ENCODE data around the gene NUP155.
A peak's percentile ranks its signal among the peaks of the same experiment; 100 is the strongest.
"Not testable (repeated sequence)": the region's sequence is repeated elsewhere in the genome, so short reads cannot be mapped to it uniquely, and the experiment has no call there.

NUP155 gene

DNA sequence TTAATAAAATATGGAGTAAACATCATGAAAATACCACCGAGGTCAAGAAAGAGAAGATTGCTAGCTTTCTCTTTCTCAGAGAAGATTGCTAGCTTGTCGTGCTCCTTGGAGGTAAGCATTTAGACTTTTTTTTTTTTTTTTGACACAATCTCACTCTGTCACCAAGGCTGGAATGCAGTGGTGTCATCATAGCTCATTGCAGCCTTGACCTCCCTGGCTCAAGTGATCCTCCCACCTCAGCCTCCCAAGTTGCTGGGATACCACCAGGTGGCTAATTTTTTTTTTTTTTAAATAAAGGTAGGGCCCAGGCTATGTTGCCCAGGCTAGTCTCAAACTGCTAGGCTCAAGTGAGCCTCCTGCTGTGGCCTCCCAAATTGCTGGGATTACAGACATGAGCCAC, 95.4 kb downstream of the NUP155 start:
- no peak for DNase-seq

DNA sequence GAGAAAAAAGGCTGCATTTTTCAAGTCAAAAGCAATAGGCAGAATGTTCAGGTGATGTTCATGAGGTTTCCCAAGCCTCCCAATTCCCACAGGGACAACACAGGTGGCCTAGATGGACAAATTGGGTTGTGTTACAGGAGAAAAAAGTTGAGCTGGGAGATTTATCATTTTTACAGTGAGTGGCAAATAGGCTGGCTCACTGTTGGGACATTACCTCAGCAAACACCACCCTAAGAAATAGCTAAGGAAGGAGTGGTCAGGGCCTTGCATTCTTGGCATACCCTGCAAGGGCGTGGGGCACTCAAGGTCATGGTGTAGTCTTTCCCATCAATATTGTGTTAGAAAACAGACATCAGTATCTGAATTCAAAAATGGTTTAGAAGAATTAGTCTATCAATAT, 98.4 kb downstream of the NUP155 start:
- peak; percentile 51 for DNase-seq

DNA sequence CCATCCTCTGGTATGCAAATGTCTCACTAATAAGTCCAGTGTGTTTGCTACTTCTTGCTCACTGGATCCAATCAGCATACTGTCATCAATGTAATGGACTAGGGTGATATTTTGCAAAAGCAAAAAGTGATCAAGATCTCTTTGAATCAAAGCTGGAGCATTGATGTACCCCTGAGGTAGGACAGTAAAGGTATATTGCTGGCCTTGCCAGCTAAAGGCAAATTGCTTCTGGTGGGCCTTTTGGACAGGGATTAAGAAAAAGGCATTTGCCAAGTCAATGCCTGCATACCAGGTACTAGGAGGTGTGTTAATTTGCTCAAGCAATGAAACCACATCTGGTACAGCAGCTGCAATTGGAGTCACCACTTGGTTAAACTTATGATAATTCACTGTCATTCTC, 102.8 kb downstream of the NUP155 start:
- DNase-seq: not testable (repeated sequence)

DNA sequence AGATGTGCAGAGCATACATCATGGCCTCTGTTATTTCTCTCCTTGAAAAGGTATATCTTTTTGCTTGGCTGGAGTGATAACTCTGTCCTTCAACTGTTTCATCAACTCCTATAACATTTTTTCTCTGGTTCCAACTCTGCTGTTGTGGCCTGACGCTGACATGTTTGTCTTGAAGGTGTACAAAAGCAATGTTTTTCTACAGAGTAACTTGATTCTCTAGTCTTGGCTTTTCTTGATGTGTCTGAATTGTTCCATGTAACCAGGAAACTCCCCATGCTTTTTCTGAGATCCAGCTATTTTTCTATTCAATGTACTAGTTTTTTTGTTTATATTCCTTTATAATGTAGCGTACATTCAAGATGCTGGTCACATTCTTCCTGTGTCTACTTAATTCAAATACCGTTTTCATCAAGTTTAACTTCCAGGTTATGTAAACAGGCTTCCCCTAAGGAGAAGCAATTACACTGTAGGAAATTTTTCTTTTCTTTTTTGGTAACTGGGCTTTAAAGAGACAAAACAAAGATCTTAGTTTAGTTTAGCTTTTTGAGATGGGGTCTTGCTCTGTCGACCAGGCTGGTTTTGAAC, 115.0 kb downstream of the NUP155 start:
- no peak for DNase-seq

DNA sequence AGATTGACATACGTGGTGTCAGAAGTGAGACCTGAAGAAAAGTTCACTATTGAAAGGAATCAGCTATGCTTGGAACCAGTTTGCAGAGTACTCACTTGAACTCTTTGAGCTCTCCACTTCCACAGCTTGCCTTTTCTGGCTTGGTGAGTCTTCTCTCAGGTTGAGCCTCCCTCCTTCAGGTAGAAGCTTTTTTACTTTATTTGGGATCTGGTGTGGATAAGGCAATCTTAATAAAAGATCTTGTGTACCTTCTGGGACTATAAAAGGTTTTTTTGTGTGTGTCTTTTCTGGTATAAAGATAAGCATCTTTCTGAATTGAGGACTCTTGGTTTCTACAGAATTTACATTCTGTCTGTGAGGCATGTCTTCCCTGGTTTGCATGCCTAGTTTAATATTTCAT, 116.3 kb downstream of the NUP155 start:
- DNase-seq: no peak

DNA sequence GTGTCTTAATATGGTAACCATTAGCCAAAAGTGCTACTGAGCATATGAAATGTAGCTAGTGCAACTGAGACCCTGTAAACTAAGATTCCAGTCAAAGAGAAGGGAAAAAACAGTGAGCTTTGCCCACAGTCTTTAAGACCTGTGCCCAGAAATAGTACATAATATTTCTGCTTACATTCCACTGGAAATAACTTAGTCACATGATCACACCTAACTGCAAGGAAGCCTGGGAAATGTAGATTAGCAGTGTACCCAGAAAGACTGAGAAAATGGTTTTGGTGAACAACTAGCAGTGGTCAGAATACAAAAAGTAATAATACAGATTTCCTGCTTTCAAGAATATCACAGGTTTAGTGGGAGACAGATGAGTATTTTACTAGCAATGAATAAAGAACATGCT, 119.2 kb downstream of the NUP155 start:
- DNase-seq: no peak

DNA sequence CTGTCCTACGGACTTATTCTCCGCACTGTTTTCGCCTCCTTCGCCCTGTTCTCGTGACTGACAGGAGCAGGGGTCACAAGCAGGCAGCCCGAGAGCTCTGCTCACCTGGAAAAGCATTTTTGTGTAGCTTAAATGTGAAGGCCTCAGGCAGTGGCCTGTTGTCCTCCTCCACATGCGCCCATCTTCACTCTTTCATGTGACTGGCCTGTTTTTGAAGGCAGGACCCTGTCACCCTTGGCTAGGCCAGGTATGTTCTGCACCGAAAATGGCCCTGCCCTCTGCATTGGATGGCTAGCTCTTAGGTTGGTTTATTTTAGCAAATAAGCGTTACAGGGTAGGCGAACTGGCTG, 121.1 kb downstream of the NUP155 start:
- no peak for DNase-seq

DNA sequence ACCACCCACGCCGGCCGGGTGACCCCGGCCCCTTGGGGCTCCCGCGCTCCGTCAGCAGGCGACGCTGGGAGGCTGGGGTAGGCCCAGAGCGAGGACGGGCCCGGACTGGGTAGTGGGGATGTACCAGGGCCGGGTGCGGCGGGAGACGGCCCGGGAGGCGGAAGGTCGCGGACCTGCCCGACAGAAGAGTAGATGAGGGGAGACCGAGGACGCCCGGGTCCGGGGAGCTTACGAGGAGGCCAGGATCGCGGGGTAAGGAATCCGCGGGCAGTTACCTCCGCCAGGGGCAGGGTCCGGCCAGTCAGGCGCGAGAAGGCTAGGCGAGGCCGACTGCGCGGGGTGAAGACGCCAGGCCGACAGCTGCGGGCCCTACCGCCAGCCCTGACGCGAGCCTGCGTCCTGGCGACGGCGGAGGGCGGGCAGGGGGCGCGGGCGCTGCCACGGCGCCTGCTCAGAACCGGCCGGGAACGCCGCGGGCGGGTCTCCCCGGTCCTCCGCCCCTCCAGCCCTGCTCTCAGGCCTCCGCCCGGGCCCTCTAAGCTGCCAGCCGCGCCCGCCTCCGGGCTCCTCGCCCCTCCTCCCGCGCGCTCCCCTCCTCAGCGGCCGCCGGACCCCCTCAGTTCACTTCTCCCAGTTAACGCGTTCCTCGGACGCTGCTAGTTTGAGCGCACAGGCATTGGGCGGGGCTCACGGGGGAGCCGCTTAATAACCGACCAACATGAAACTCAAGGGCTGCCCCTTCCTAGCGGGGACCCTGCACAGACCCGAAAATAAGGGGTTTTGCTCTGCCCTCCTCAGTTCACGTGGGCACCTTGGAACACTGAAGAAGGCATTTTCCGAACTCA, 121.7 kb downstream of the NUP155 start, which contains the start of gene CPLANE1:
Gene CPLANE1 (minus strand): TSS at position 407 of the 845 bp plus-strand sequence. CDS start 1,678 bp downstream, outside the sequence.
- peak; percentile 88 for DNase-seq

DNA sequence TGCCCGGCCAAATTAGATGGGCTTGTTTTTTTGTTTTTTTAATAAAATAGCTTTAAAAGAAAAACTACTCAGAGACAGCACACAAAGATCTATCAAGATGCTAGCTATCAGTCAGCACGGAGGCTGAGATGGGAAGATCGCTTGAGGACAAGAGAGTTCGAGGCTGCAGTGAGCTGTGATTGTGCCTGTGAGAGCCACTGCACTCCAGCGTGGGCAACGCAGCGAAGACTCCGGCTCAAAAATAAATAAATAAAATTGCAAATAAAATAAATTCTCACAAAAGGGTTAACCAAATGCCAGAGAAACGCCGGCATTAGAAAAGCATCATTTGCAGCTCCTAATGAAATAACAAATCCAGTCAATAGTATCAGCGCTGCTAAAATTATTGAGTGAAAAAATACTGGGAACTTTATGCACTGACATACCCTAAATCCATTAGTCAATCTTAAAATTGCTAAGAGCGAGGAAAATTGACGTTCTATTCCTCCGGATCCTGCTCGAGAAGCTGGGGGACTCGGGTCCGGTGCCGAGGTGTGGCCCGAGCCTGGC, 122.4 kb downstream of the NUP155 start:
- DNase-seq: peak; percentile 57

DNA sequence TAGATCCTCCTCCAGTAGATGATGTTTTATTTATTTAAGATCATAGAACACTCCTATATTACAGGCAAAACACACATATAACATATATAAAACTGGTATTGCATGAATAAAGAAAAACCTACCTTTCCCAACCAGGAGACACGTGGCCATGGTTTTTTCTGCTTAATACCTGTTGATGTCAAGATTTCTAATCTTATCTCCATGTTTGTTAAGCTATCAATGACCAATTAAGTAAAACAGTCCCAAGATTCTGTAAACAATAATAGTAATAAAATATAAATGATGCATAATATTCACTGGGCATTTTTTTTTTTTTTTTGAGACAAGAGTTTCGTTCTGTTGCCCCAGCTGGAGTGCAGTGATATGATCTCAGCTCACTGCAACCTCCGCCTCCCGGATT, 123.4 kb downstream of the NUP155 start:
- DNase-seq: no peak

DNA sequence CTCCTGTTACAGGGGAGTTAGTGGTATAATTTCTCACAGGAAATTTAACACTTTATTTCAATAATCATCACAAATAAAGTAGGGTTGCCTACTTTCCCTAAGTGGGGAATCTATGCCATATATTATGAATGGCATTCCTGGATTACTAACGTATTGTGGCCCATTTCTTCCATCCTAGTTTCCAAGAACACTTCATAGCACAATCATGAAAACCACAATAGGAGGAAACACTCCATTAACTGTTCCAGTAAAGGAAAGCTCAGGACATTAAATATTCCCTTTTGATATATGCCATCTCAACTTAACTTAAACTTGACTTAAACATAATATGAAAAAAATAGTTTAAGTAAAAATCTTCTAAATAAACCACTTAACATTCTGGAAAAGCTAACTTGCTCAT, 123.9 kb downstream of the NUP155 start:
- no peak for DNase-seq

Data from NCI-H2171 treated with DMSO at 0.1 percent for 48 hours (cell line).